ENCODE data around the gene CROCC2. TPM values are rescaled to one million over a fixed set of nuclear protein-coding genes. Genes with fewer than 3 reads are reported as not detected.

The CROCC2 gene
- total RNA-seq, 1 donor from 2014 or later, result not detected

GRCh38 chr2:240988571-240989271 lies 82.6 kb downstream of the CROCC2 start:
- no peak for DNase-seq

GRCh38 chr2:240989451-240990265 lies 83.5 kb downstream of the CROCC2 start:
- DNase-seq, result no peak

- no peak for DNase-seq
These were observed 84.1 kb downstream of the CROCC2 start for GRCh38 chr2:240990266-240990529.

- no peak for DNase-seq
These were observed 84.7 kb downstream of the CROCC2 start for GRCh38 chr2:240990726-240991377.

- peak; percentile 96 for DNase-seq
These were observed 85.5 kb downstream of the CROCC2 start for GRCh38 chr2:240991378-240992263.

GRCh38 chr2:240992572-240993291 lies 86.6 kb downstream of the CROCC2 start:
- no peak for DNase-seq

- no peak for DNase-seq
These were observed 87.5 kb downstream of the CROCC2 start for GRCh38 chr2:240993446-240994170.

GRCh38 chr2:240994171-240994896 lies 88.2 kb downstream of the CROCC2 start:
- no peak for DNase-seq

- no peak for DNase-seq
These were observed 89.2 kb downstream of the CROCC2 start for GRCh38 chr2:240995041-240996021.

GRCh38 chr2:240996161-240996833 lies 90.2 kb downstream of the CROCC2 start:
- no peak for DNase-seq

GRCh38 chr2:240996834-240997140 lies 90.7 kb downstream of the CROCC2 start:
- DNase-seq, result no peak

- no peak for DNase-seq
These were observed 91.2 kb downstream of the CROCC2 start for GRCh38 chr2:240997141-240997855.

GRCh38 chr2:240997856-240998705 lies 91.9 kb downstream of the CROCC2 start, which contains the start of gene SNED1:
Gene SNED1 (plus strand): TSS chr2:240998618. CDS start chr2:240998838, 220 bp downstream.
- DNase-seq, result peak; percentile 85

- no peak for DNase-seq
These were observed 92.5 kb downstream of the CROCC2 start for GRCh38 chr2:240998706-240998994.

- no peak for DNase-seq
These were observed 93.1 kb downstream of the CROCC2 start for GRCh38 chr2:240998995-240999791.

Measured in tongue (tissue), 2 donors.